Lower leg skin (tissue), 4 donors: ENCODE data around the gene ARHGEF4. TPM values are rescaled to one million over a fixed set of nuclear protein-coding genes. Genes with fewer than 3 reads are reported as not detected.

Source experiments
- DNase-seq, 2 donors: peaks; one replicate each; pipeline ENCODE4 v3.0.0-alpha.2; 2019; ENCODE audit warnings: low spot score in 2 of 2
- H3K4me3 ChIP-seq: fragments of 200-600 bp; sonication (generic); 2 replicates; pipeline ENCODE4 v1.5.1; 2017; ENCODE audit warnings: mild to moderate bottlenecking, low read depth; ENCODE audit not compliant: poor library complexity, severe bottlenecking
- POLR2A ChIP-seq, 2 donors: fragments of 450-650 bp; IDR thresholded peaks; one replicate each; pipeline ENCODE4 v1.6.1; 2016 to 2017; ENCODE audit warnings: antibody characterized with exemption in 2 of 2, mild to moderate bottlenecking in 1 of 2, moderate library complexity in 1 of 2
- WGBS, 2 donors: methylation state at CpG; one replicate each; pipeline ENCODE4 v1.1.5; 2018; 5-methylcytosine and 5-hydroxymethylcytosine counted together
- intact Hi-C: fragments of 100-400 bp; cut with DNase I; formaldehyde crosslinking; loops from one replicate; pipeline ENCODE4 v1.15.0; 2023; ENCODE audit warnings: low total_unique reads
- total RNA-seq, 4 donors: library from RNA; depleted of rRNA; stranded (reverse); fragments of >200 nt; gene quantifications; one replicate each; pipeline ENCODE4 v1.1.0, GENCODE V29; 2016
- TF ChIP-seq, protein P1 (sequence below), 3 donors: fragments of 450-650 bp; IDR thresholded peaks; one replicate each; pipeline ENCODE4 v1.5.1; 2016; ENCODE audit warnings: antibody characterized with exemption in 3 of 3, mild to moderate bottlenecking in 3 of 3, moderate library complexity in 2 of 3

The ARHGEF4 gene
- total RNA-seq, 4 donors from 2014 or later = 106 to 220 (median 120) TPM

DNA sequence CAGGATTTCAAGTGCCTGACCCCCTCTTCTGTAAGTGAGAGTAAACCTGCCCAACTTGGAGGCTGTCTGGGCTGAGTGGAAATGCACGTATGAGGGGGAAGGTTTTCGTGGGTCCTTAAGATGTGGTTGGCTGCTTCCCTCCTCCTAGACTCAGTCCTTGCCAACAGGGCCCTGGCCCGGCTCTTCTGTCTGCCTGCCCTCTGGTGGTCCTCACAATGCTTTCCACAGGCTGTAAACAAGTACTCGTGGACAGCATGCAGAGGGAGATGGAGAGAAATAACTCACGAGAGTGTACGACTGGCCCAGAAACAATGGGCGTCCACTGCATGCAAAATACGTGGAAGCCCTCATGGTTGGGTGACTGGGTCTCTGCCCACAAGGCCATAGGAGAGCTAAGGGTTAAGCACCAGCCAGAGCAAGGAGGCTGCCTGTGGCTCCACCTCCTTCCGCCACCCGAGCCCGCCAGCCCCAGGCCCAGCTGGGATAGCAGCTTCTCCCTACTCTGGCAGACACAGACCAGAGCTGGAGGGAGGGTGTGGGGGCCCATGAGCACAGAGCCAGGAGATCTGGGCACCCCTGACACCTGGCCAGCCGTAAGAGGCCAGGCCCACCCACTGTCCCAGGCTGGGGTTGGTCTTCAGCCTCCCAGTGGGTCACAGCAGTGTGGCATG lies 17.0 kb upstream of the ARHGEF4 start:
- no peak for DNase-seq
- TF ChIP-seq, protein P1, sequence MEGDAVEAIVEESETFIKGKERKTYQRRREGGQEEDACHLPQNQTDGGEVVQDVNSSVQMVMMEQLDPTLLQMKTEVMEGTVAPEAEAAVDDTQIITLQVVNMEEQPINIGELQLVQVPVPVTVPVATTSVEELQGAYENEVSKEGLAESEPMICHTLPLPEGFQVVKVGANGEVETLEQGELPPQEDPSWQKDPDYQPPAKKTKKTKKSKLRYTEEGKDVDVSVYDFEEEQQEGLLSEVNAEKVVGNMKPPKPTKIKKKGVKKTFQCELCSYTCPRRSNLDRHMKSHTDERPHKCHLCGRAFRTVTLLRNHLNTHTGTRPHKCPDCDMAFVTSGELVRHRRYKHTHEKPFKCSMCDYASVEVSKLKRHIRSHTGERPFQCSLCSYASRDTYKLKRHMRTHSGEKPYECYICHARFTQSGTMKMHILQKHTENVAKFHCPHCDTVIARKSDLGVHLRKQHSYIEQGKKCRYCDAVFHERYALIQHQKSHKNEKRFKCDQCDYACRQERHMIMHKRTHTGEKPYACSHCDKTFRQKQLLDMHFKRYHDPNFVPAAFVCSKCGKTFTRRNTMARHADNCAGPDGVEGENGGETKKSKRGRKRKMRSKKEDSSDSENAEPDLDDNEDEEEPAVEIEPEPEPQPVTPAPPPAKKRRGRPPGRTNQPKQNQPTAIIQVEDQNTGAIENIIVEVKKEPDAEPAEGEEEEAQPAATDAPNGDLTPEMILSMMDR (IDR thresholded peaks at IDR 0.05) = no peak
- no peak for TF ChIP-seq POLR2A (IDR thresholded peaks at IDR 0.05)
- intact Hi-C loops = no loop called here
- H3K4me3 ChIP-seq = no peak overlapping the region
- 55 to 60% methylated on average over 11 to 12 of the region's 12 CpGs for WGBS, 2 donors

DNA sequence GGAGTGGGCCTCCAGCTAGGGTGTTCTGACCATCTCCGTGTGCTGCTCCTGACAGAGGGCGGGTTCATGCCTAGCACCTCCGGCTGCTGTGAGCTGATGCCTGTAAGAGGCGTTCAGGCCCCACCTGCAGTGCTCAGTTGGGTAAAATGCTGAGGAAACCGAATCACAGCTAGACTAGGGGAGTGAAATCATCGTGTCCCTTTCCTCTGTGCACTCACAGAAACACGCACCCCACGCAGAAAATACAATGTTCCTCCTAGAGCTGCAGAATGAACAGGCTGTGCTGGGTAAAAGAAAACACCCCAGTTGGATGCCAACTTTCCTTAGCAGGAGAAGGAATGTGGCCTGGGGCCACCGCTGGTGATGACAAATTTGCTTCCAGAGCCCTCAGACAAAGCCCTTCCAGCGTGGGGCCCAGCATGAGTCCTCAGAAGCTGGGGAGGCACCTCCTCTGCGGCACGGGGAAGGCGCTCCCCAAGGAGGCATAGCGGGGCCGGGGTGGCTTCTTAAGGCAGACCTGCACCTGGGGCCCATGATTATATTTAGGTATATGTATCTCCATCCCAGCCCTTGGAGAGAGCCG lies 16.3 kb upstream of the ARHGEF4 start:
- intact Hi-C loops = no loop called here
- 21 to 37% methylated on average over 13 to 15 of the region's 16 CpGs for WGBS, 2 donors

DNA sequence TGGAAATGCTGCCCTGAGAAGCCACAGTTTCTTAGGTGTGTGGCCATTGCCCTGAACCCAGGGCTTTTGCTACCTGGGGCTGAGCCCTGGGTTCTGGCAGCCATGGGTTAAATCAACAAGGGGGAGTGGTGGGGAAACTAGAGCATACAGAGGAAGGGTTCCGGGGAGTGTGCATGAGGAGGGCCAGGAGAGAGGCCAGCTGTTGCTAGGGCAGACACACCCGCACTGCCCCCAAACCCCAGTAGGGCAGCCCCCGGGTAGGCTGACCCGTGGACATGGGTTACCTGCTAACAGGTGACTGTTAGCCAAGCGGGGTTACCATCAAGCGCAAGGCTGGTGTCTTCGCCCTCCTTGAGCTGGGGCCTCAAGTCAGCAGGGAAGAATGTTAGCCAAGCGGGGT lies 14.8 kb upstream of the ARHGEF4 start:
- 90 to 98% methylated on average over 5 to 6 of the region's 8 CpGs for whole genome bisulfite sequencing, 2 donors
- no peak overlapping the region for H3K4me3 ChIP-seq
- no peak for TF ChIP-seq POLR2A (IDR thresholded peaks at IDR 0.05)
- TF ChIP-seq, protein P1 (IDR thresholded peaks at IDR 0.05) = no peak
- intact Hi-C loops = no loop called here
- no peak for DNase-seq

More for the DNA sequence above, 16.3 kb upstream of the ARHGEF4 start:
- DNase-seq = no peak
- no peak overlapping the region for H3K4me3 ChIP-seq
- no peak for TF ChIP-seq POLR2A (IDR thresholded peaks at IDR 0.05)
- TF ChIP-seq, protein P1 (IDR thresholded peaks at IDR 0.05) = no peak

- no peak for DNase-seq
- WGBS, 2 donors = 91 to 100% methylated on average over 8 to 9 of the region's 10 CpGs
Measured at GRCh38 chr2:130822766-130823165, 13.9 kb upstream of the ARHGEF4 start.

DNA sequence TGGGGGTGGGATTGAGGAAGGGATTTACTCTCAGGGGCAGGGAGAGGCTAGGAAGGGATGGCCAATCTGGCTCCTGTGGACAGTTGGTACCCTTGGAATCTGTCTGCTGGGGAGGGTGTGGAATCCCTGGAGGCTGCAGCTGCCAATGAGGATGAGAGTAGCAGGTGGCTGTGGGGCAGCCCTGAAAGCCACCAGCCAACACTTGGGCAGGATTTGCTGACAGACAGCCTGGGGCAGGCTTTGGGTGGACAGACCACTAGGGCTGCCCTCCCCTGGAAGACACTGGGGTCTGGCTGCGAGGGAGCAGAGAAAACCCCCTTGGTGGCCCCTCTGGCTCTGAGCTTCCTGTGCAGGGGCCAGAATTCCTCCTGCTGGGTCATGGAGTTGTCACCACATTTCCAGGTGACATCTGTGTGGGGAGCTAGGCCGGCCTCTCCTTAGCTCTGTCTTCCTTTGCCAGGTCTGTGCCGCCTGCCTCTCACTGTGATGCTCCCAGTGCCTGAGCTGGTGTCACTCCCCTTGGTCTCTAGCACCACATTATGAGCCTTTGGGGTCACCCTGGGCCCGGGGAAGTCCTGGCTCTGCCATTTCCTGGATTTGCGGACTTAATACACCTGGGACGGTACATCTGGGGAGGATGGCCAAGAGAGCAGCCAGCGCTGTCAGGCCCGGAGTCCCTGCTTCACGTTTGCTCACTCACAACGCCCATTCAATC lies 13.4 kb upstream of the ARHGEF4 start:
- no peak for TF ChIP-seq POLR2A (IDR thresholded peaks at IDR 0.05)
- TF ChIP-seq, protein P1 (IDR thresholded peaks at IDR 0.05) = no peak
- 82 to 85% methylated on average over 8 to 10 of the region's 10 CpGs for WGBS, 2 donors
- DNase-seq = no peak
- intact Hi-C loops = no loop called here
- no peak overlapping the region for H3K4me3 ChIP-seq

More at GRCh38 chr2:130822766-130823165, 13.9 kb upstream of the ARHGEF4 start:
- TF ChIP-seq POLR2A (IDR thresholded peaks at IDR 0.05) = no peak
- TF ChIP-seq, protein P1 (IDR thresholded peaks at IDR 0.05) = no peak
- intact Hi-C loops = no loop called here
- H3K4me3 ChIP-seq = no peak overlapping the region
